CD14-positive monocyte (primary cell): ENCODE measurements around the gene SLC36A1. TPM values are rescaled to one million over a fixed set of nuclear protein-coding genes. Genes with fewer than 3 reads are reported as not detected.

ENCODE experiments used
- DNase-seq, 3 donors: peaks; one replicate each; pipeline ENCODE4 v3.0.0-alpha.2; 2011 to 2022
- H2AFZ ChIP-seq: 2 replicates; pipeline ENCODE4 v1.6.0; 2012; ENCODE audit warnings: mild to moderate bottlenecking, low read depth, low read length, inconsistent platforms; ENCODE audit not compliant: insufficient read depth, poor library complexity, severe bottlenecking
- H3K27ac ChIP-seq, 2 donors: 1 replicate in 1 of 2; 2 replicates in 1 of 2; pipeline ENCODE4 v1.5.1; 2012 to 2013; ENCODE audit warnings: low read length in 2 of 2, control low read depth in 1 of 2, inconsistent platforms in 1 of 2, low read depth in 1 of 2, mild to moderate bottlenecking in 1 of 2
- H3K27me3 ChIP-seq, 2 donors: one replicate each; pipeline versions ENCODE4 v1.6.0 to v1.6.1; 2011 to 2013; ENCODE audit warnings: low read length in 2 of 2; ENCODE audit not compliant: control insufficient read depth in 2 of 2, insufficient read depth in 2 of 2
- H3K36me3 ChIP-seq, 2 donors: replicated peaks in 1 of 2; 1 replicate in 1 of 2; 2 replicates in 1 of 2; pipeline versions ENCODE4 v1.5.1 to v1.6.1; 2012 to 2013; ENCODE audit warnings: low read length in 2 of 2, control low read depth in 1 of 2, inconsistent platforms in 1 of 2, mild to moderate bottlenecking in 1 of 2; ENCODE audit not compliant: insufficient read depth in 2 of 2, control insufficient read depth in 1 of 2
- H3K4me1 ChIP-seq, 2 donors: 1 replicate in 1 of 2; 2 replicates in 1 of 2; pipeline versions ENCODE4 v1.5.1 to v1.6.1; 2012 to 2013; ENCODE audit warnings: low read length in 2 of 2, control low read depth in 1 of 2, inconsistent platforms in 1 of 2, mild to moderate bottlenecking in 1 of 2, moderate library complexity in 1 of 2; ENCODE audit not compliant: insufficient read depth in 2 of 2, control insufficient read depth in 1 of 2
- H3K4me2 ChIP-seq: replicated peaks from 2 replicates; pipeline ENCODE3; 2012; ENCODE audit warnings: low read length, moderate library complexity, mild to moderate bottlenecking; ENCODE audit not compliant: poor library complexity, severe bottlenecking; ENCODE audit errors: extremely low read depth
- H3K4me3 ChIP-seq, 3 experiments: fragments of 200-600 bp in 1 of 3; sonication (generic) in 1 of 3; replicated peaks in 1 of 3; 1 replicate in 2 of 3; 2 replicates in 1 of 3; pipeline ENCODE4 v1.5.1; 2011 to 2013; ENCODE audit warnings: low read length in 3 of 3, mild to moderate bottlenecking in 3 of 3, control low read depth in 2 of 3, low read depth in 2 of 3, inconsistent platforms in 1 of 3, moderate library complexity in 1 of 3
- H3K79me2 ChIP-seq: 2 replicates; pipeline ENCODE4 v1.6.0; 2012; ENCODE audit warnings: mild to moderate bottlenecking, control low read depth, inconsistent platforms, low read length, moderate library complexity; ENCODE audit not compliant: insufficient read depth
- H3K9ac ChIP-seq: 2 replicates; pipeline ENCODE4 v1.6.0; 2017; ENCODE audit warnings: low read length, mild to moderate bottlenecking; ENCODE audit not compliant: insufficient read depth, poor library complexity, severe bottlenecking
- H3K9me3 ChIP-seq, 2 donors: replicated peaks in 1 of 2; 1 replicate in 1 of 2; 2 replicates in 1 of 2; pipeline versions ENCODE4 v1.5.1 to v1.6.1; 2012 to 2013; ENCODE audit warnings: low read length in 2 of 2, control low read depth in 1 of 2; ENCODE audit not compliant: control insufficient read depth in 1 of 2, insufficient read depth in 1 of 2
- H4K20me1 ChIP-seq: 2 replicates; pipeline ENCODE4 v1.6.0; 2012; ENCODE audit warnings: mild to moderate bottlenecking, low read length, control low read depth, moderate library complexity; ENCODE audit not compliant: insufficient read depth
- H3K27ac Mint-ChIP-seq, 7 donors: one replicate each; pipeline ENCODE4 v1.8.0; 2020; ENCODE audit warnings: mild to moderate bottlenecking in 7 of 7, mixed read lengths in 7 of 7, moderate library complexity in 6 of 7, inconsistent platforms in 2 of 7
- H3K27me3 Mint-ChIP-seq, 3 donors: one replicate each; pipeline ENCODE4 v1.8.0; 2021 to 2022; ENCODE audit warnings: low read depth in 3 of 3, mild to moderate bottlenecking in 3 of 3, mixed read lengths in 3 of 3, moderate library complexity in 3 of 3, inconsistent platforms in 1 of 3
- H3K36me3 Mint-ChIP-seq, 2 donors: one replicate each; pipeline ENCODE4 v1.8.0; 2020; ENCODE audit warnings: mixed read lengths in 2 of 2, inconsistent platforms in 1 of 2, mild to moderate bottlenecking in 1 of 2
- H3K4me1 Mint-ChIP-seq: one replicate; pipeline ENCODE4 v1.8.0; 2020; ENCODE audit warnings: mild to moderate bottlenecking, mixed read lengths
- H3K4me3 Mint-ChIP-seq, 2 donors: one replicate each; pipeline ENCODE4 v1.8.0; 2020; ENCODE audit warnings: mild to moderate bottlenecking in 2 of 2, mixed read lengths in 2 of 2, moderate library complexity in 1 of 2
- H3K9me3 Mint-ChIP-seq, 7 donors: one replicate each; pipeline ENCODE4 v1.8.0; 2020 to 2022; ENCODE audit warnings: mixed read lengths in 7 of 7, mild to moderate bottlenecking in 6 of 7, moderate library complexity in 6 of 7, inconsistent platforms in 2 of 7
- WGBS: methylation state at CpG from one replicate; pipeline ENCODE4 v1.1.5; 2013; ENCODE audit warnings: missing lambda C conversion rate; ENCODE audit not compliant: insufficient coverage; 5-methylcytosine and 5-hydroxymethylcytosine counted together
- intact Hi-C, 2 donors: fragments of 100-400 bp; cut with micrococcal nuclease; formaldehyde crosslinking; loops; one replicate each; pipeline versions ENCODE4 v1.15.0 to v1.15.1; 2023
- polyA plus RNA-seq, 3 donors: library from polyadenylated mRNA; depleted of rRNA in 1 of 3; unstranded in 2 of 3; stranded (reverse) in 1 of 3; fragments of 300-500 nt in 2 of 3; fragments of >200 nt in 1 of 3; fragmentation: Illumina TruSeq in 2 of 3; gene quantifications; 1 replicate in 2 of 3; 2 replicates in 1 of 3; pipeline ENCODE4 v1.2.3, GENCODE V29; 2012 to 2021
- TF ChIP-seq, protein P1 (sequence below): fragments of 200-600 bp; IDR thresholded peaks from one replicate; pipeline ENCODE4 v1.8.0; 2022; ENCODE audit warnings: antibody characterized with exemption, mild to moderate bottlenecking

SLC36A1 gene
- polyA plus RNA-seq, 3 donors = 5.3 to 29.4 (median 6.8) TPM

DNA sequence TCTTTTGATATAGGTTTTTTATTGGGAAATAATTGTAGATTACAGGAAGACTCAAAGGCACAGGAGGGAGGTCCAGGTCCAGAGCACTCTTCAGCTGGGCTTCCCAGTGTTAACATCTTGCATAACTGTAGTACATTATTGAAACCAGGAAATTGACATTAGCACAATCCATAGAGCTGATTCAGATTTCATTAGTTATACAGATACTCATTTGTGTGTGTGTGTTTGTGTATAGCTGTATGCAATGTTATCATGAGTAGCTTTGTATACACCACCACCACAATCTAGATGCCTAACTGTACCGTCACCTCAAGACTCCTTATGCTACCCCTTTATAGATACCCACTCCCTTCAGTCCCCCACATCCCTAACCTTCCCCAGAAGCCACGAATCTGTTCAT, 47.9 kb downstream of the SLC36A1 start:
- H3K27ac Mint-ChIP-seq = no peak overlapping the region
- no peaks in the 10 kb centered on the region for H4K20me1 ChIP-seq
- intact Hi-C loops = no loop called here
- H3K9me3 ChIP-seq = no peaks in the 10 kb centered on the region
- peaks cover 45 to 62% of the 10 kb centered on the region in 2 donors for H3K36me3 Mint-ChIP-seq
- no peak overlapping the region for H3K4me2 ChIP-seq
- TF ChIP-seq, protein P1, sequence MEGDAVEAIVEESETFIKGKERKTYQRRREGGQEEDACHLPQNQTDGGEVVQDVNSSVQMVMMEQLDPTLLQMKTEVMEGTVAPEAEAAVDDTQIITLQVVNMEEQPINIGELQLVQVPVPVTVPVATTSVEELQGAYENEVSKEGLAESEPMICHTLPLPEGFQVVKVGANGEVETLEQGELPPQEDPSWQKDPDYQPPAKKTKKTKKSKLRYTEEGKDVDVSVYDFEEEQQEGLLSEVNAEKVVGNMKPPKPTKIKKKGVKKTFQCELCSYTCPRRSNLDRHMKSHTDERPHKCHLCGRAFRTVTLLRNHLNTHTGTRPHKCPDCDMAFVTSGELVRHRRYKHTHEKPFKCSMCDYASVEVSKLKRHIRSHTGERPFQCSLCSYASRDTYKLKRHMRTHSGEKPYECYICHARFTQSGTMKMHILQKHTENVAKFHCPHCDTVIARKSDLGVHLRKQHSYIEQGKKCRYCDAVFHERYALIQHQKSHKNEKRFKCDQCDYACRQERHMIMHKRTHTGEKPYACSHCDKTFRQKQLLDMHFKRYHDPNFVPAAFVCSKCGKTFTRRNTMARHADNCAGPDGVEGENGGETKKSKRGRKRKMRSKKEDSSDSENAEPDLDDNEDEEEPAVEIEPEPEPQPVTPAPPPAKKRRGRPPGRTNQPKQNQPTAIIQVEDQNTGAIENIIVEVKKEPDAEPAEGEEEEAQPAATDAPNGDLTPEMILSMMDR = no peak
- no peak overlapping the region for H3K9ac ChIP-seq
- H3K4me3 Mint-ChIP-seq = no peak overlapping the region
- no peaks in the 10 kb centered on the region for H3K9me3 Mint-ChIP-seq
- H3K79me2 ChIP-seq = no peaks in the 10 kb centered on the region
- H3K27me3 Mint-ChIP-seq = no peaks in the 10 kb centered on the region
- H2AFZ ChIP-seq = no peak overlapping the region
- no peak overlapping the region for H3K4me3 ChIP-seq
- H3K36me3 ChIP-seq = peaks cover 14 to 60% of the 10 kb centered on the region in 2 donors
- peaks cover 47% of the 10 kb centered on the region for H3K4me1 Mint-ChIP-seq
- H3K4me1 ChIP-seq = peaks cover 14 to 32% of the 10 kb centered on the region in 2 donors
- no peaks in the 10 kb centered on the region for H3K27me3 ChIP-seq
- WGBS = no CpG with 5 or more reads among the region's 2 CpGs
- no peak for DNase-seq
- H3K27ac ChIP-seq = no peak overlapping the region

DNA sequence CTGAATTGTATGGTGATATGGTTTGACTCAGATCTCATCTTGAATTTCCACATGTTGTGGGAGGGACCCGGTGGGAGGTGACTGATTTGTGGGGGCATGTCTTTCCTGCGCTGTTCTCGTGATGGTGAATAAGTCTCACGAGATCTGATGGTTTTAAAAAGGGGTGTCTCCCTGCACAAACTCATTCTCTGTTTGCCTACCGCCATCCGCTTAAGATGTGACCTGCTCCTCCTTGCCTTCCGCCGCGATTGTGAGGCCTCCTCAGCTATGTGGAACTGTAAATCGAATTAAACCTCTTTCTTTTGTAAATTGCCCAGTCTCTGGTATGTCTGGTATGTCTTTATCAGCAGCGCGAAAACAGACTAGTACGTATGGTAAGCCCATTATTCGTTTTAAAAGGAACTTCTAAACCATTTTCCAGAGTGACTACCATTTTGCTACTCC, 48.7 kb downstream of the SLC36A1 start:
- DNase-seq = no peak
- Histone ChIP-seq H3K4me3 (no peak overlapping the region), H3K27ac (no peak overlapping the region), H3K79me2 (no peaks in the 10 kb centered on the region), H3K4me1 (peaks cover 14 to 25% of the 10 kb centered on the region in 2 donors), H3K36me3 (peaks cover 7 to 53% of the 10 kb centered on the region in 2 donors), H3K27me3 (no peaks in the 10 kb centered on the region), H4K20me1 (no peaks in the 10 kb centered on the region), H3K4me2 (no peak overlapping the region), H3K9ac (no peak overlapping the region), H3K9me3 (no peaks in the 10 kb centered on the region), H2AFZ (no peak overlapping the region)
- Mint-ChIP-seq H3K36me3 (peaks cover 40 to 57% of the 10 kb centered on the region in 2 donors), H3K4me3 (no peak overlapping the region), H3K4me1 (peaks cover 45% of the 10 kb centered on the region), H3K27ac (no peak overlapping the region), H3K9me3 (no peaks in the 10 kb centered on the region), H3K27me3 (peaks cover 0 to 2% (median 0%) of the 10 kb centered on the region in 3 donors)
- WGBS = 97% methylated on average over 5 of the region's 14 CpGs
- intact Hi-C loops = no loop called here
- TF ChIP-seq, protein P1 = no peak
